HEK293T (cell line): ENCODE measurements around the gene DCDC2B.

ENCODE experiments used
- CTCF ChIA-PET: fragments of 350-600 bp; formaldehyde crosslinking; extraction: SDS; loops from one replicate; lab custom pipeline; 2021; ENCODE audit warnings: antibody characterized with exemption, inconsistent platforms; lab: Yijun Ruan, JAX
- POLR2A ChIA-PET: fragments of 350-600 bp; formaldehyde crosslinking; extraction: SDS; loops from one replicate; lab custom pipeline; 2020; ENCODE audit warnings: antibody characterized with exemption, inconsistent platforms; lab: Yijun Ruan, JAX
- DNase-seq: peaks from one replicate; pipeline ENCODE4 v3.0.0; 2012; ENCODE audit warnings: mixed read lengths; ENCODE audit errors: extremely low spot score
- ARNT ChIP-seq: fragments of 450-650 bp; IDR thresholded peaks from 2 replicates; pipeline ENCODE4 v1.6.1; 2017; ENCODE audit warnings: mild to moderate bottlenecking
- BHLHE40 ChIP-seq: fragments of 450-650 bp; IDR thresholded peaks from 2 replicates; pipeline ENCODE4 v1.6.1; 2016; ENCODE audit warnings: mild to moderate bottlenecking, moderate library complexity, borderline replicate concordance
- CTBP1 ChIP-seq: fragments of 450-650 bp; IDR thresholded peaks from 2 replicates; pipeline ENCODE4 v1.6.1; 2016; ENCODE audit warnings: borderline replicate concordance
- ELF4 ChIP-seq: fragments of 450-650 bp; IDR thresholded peaks from 2 replicates; pipeline ENCODE4 v1.6.1; 2017; ENCODE audit warnings: antibody characterized with exemption
- FOXA1 ChIP-seq: fragments of 450-650 bp; IDR thresholded peaks from 2 replicates; pipeline ENCODE4 v1.6.1; 2016; ENCODE audit warnings: mild to moderate bottlenecking
- FOXK2 ChIP-seq: fragments of 450-650 bp; IDR thresholded peaks from 2 replicates; pipeline ENCODE4 v1.6.1; 2016; ENCODE audit warnings: mild to moderate bottlenecking
- FOXM1 ChIP-seq: fragments of 450-650 bp; IDR thresholded peaks from 2 replicates; pipeline ENCODE4 v1.6.1; 2017; ENCODE audit warnings: mild to moderate bottlenecking, borderline replicate concordance
- HDGF ChIP-seq: fragments of 450-650 bp; IDR thresholded peaks from 2 replicates; pipeline ENCODE4 v1.6.1; 2017; ENCODE audit warnings: antibody characterized with exemption, borderline replicate concordance
- L3MBTL2 ChIP-seq: fragments of 450-650 bp; conservative IDR thresholded peaks from 2 replicates; pipeline ENCODE4 v1.6.1; 2016; ENCODE audit warnings: mild to moderate bottlenecking
- LEF1 ChIP-seq: fragments of 450-650 bp; IDR thresholded peaks from 2 replicates; pipeline ENCODE4 v1.6.1; 2017; ENCODE audit warnings: mild to moderate bottlenecking, borderline replicate concordance
- NFRKB ChIP-seq: fragments of 450-650 bp; IDR thresholded peaks from 2 replicates; pipeline ENCODE4 v1.6.1; 2016; ENCODE audit warnings: mild to moderate bottlenecking, moderate library complexity
- SP1 ChIP-seq: fragments of 450-650 bp; IDR thresholded peaks from 2 replicates; pipeline ENCODE4 v1.6.1; 2017
- SUZ12 ChIP-seq: fragments of 450-650 bp; IDR thresholded peaks from 2 replicates; pipeline ENCODE4 v1.6.1; 2016; ENCODE audit warnings: mild to moderate bottlenecking
- TARDBP ChIP-seq: fragments of 450-650 bp; IDR thresholded peaks from 2 replicates; pipeline ENCODE4 v1.6.1; 2016
- ZNF384 ChIP-seq: fragments of 450-650 bp; IDR thresholded peaks from 2 replicates; pipeline ENCODE4 v1.6.1; 2016
- TF ChIP-seq, protein P1 (sequence below): fragments of 450-650 bp; IDR thresholded peaks from 2 replicates; pipeline ENCODE4 v1.6.1; 2016

DCDC2B gene

DNA sequence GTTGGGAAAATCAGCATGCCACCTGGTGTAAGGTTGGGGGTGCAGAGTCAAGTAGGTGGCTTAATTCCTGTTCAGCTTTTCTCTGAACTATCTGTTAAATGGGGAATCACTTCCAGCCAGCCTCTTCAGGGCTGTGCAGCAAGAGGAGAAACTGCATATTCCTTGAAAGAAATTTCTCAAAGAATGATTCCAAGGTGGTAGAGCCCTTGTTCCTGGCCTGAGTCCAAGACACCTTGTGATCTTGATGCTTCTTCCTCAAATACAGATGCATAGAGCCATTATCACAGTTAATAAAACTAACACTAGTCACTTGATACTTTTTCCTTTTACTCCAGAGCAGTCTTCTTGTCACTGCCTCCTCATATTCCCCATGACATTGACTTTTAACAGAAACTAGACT lies 24.2 kb upstream of the DCDC2B start:
- ChIA-PET POLR2A (interaction anchor here (1.0 to 1.7 kb wide), 3 partner anchors 12 to 21 kb away, joined by 3 to 7 read pairs (median 3); partner anchors contain the start of gene IQCC), CTCF (no interaction called here)
- TF ChIP-seq ELF4: no peak
- no peak for TF ChIP-seq BHLHE40
- no peak for TF ChIP-seq FOXM1
- no peak for TF ChIP-seq L3MBTL2
- TF ChIP-seq TARDBP: no peak
- TF ChIP-seq FOXK2: no peak
- TF ChIP-seq FOXA1: no peak
- no peak for TF ChIP-seq LEF1
- DNase-seq: no peak

GRCh38 chr1:32186077-32186476 lies 22.8 kb upstream of the DCDC2B start:
- DNase-seq: no peak
- POLR2A ChIA-PET: interaction anchor here (0.6 to 0.8 kb wide), 2 partner anchors 12 to 16 kb away, joined by 3 read pairs; no protein-coding TSS in a partner anchor
- CTCF ChIA-PET: interaction anchor here (1.0 kb wide), 1 partner anchor 12 kb away, joined by 3 read pairs; no protein-coding TSS in a partner anchor
- TF ChIP-seq L3MBTL2 (no peak), ELF4 (no peak), LEF1 (no peak), SP1 (no peak), CTBP1 (no peak), SUZ12 (no peak), FOXA1 (no peak), ZNF384 (no peak), BHLHE40 (no peak), ARNT (no peak), FOXM1 (no peak), NFRKB (no peak), HDGF (no peak)
- TF ChIP-seq, protein P1, sequence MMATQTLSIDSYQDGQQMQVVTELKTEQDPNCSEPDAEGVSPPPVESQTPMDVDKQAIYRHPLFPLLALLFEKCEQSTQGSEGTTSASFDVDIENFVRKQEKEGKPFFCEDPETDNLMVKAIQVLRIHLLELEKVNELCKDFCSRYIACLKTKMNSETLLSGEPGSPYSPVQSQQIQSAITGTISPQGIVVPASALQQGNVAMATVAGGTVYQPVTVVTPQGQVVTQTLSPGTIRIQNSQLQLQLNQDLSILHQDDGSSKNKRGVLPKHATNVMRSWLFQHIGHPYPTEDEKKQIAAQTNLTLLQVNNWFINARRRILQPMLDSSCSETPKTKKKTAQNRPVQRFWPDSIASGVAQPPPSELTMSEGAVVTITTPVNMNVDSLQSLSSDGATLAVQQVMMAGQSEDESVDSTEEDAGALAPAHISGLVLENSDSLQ: no peak

DNA sequence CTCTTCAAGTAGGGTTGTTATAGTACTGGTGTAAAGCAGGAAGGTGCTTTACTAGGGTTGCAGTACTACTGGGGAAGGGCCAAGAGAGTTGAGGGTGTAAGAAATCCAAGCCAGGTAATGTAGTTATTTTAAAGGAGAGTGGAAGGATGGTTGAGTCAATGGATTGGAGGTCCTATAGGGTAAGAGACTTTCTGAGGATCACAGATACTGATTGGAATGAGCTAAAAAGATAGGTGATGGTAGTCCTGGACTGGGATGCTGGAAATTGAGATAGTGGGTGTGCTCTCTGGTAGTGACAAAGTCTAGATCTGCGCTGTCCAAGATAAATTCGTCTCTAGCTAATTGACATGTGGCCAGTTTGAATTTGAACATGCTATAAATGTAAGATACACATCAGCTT lies 22.4 kb upstream of the DCDC2B start:
- POLR2A ChIA-PET: interaction anchor here (0.6 to 0.8 kb wide), 2 partner anchors 11 to 15 kb away, joined by 3 read pairs; no protein-coding TSS in a partner anchor
- TF ChIP-seq FOXM1: no peak
- TF ChIP-seq ZNF384: no peak
- no peak for TF ChIP-seq TARDBP
- TF ChIP-seq L3MBTL2: no peak
- TF ChIP-seq, protein P1: no peak
- TF ChIP-seq SUZ12: no peak
- TF ChIP-seq FOXK2: no peak
- no peak for TF ChIP-seq LEF1
- TF ChIP-seq SP1: no peak
- no peak for TF ChIP-seq FOXA1
- TF ChIP-seq ARNT: no peak
- TF ChIP-seq BHLHE40: no peak
- CTCF ChIA-PET: interaction anchor here (1.0 kb wide), 1 partner anchor 11 kb away, joined by 3 read pairs; no protein-coding TSS in a partner anchor
- no peak for DNase-seq

DNA sequence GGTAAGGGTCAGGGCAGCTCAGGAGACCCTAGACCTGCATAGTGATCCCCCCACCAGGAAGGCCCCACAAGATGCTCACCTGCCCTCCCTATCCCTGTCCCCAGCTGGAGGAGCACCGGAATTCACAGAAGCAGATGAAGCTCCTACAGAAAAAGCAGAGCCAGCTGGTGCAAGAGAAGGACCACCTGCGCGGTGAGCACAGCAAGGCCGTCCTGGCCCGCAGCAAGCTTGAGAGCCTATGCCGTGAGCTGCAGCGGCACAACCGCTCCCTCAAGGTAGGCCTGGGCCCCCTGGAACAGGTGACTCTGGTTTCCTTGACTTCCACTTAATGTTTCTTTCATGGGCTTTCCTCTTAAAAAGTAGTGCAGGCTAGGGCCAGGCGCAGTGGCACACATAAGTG lies 21.0 kb upstream of the DCDC2B start:
- no peak for DNase-seq
- ChIA-PET POLR2A (interaction anchor here (0.8 kb wide), 1 partner anchor 8 kb away, joined by 4 read pairs; the partner anchor contains the start of gene TXLNA), CTCF (no interaction called here)
- TF ChIP-seq SP1 (no peak), NFRKB (no peak), FOXM1 (no peak), TARDBP (no peak), ELF4 (no peak), CTBP1 (no peak)

DNA sequence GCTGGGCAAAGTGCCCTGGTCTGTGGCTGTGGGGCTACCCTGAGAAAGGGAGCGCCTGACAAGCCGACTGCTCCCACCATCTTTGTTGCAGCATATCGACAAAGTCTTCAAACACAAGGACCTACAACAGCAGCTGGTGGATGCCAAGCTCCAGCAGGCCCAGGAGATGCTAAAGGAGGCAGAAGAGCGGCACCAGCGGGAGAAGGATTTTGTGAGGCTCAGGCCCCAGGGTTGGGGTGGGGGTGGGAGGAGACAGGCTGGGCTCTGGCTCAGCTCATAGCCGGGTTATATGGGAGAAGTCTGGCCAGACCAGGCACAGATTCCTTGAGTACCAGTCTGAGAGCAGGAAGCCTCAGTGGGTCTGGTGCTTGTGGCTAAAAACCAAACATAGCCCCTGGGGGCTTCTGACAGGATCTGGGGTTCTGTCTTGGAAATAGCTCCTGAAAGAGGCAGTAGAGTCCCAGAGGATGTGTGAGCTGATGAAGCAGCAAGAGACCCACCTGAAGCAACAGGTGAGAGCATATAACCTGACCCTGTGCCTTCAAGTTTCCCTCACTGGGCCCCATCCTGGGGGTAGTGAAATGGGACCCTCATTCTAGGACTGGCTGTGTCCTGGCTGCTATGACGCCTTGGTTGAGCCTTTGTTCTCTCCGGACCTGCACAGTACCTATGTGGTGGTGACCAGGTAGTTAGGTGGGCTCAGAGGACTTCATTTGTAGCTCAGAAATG lies 16.5 kb upstream of the DCDC2B start:
- ChIA-PET POLR2A (interaction anchor here (1.5 to 2.0 kb wide), 3 partner anchors 8 to 13 kb away, joined by 5 to 15 read pairs (median 6); partner anchors contain the start of genes CCDC28B, IQCC and TXLNA), CTCF (interaction anchor here (0.5 to 0.6 kb wide), 2 partner anchors 76 to 478 kb away, joined by 4 read pairs; no protein-coding TSS in a partner anchor)
- DNase-seq: no peak
- TF ChIP-seq SP1 (no peak), BHLHE40 (no peak), CTBP1 (no peak), ZNF384 (no peak)
- TF ChIP-seq, protein P1: no peak

DNA sequence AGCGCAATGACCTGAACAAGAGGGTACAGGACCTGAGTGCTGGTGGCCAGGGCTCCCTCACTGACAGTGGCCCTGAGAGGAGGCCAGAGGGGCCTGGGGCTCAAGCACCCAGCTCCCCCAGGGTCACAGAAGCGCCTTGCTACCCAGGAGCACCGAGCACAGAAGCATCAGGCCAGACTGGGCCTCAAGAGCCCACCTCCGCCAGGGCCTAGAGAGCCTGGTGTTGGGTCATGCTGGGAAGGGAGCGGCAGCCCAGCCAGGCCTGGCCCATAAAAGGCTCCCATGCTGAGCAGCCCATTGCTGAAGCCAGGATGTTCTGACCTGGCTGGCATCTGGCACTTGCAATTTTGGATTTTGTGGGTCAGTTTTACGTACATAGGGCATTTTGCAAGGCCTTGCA lies 13.9 kb upstream of the DCDC2B start:
- CTCF ChIA-PET: no interaction called here
- TF ChIP-seq SUZ12 (no peak), HDGF (no peak), CTBP1 (no peak), FOXA1 (no peak), TARDBP (no peak), FOXK2 (no peak), LEF1 (no peak), ZNF384 (no peak), L3MBTL2 (no peak), FOXM1 (no peak), NFRKB (no peak), SP1 (no peak), BHLHE40 (no peak), ELF4 (no peak), ARNT (no peak)
- TF ChIP-seq, protein P1: no peak

More for the DNA sequence above, 13.9 kb upstream of the DCDC2B start:
- POLR2A ChIA-PET: interaction anchor here (0.8 to 2.3 kb wide), 2 partner anchors 11 to 16 kb away, joined by 3 to 8 read pairs; partner anchors contain the start of genes IQCC and TXLNA
- no peak for DNase-seq
